Jurkat, Clone E6-1 (cell line): Measurements from ENCODE around the gene MTA3.
"Not testable (repeated sequence)": the region's sequence is repeated elsewhere in the genome, so short reads cannot be mapped to it uniquely, and the experiment has no call there.

Experiments used
- DNase-seq: peaks from one replicate; pipeline ENCODE4 v3.0.0-alpha.2; 2011; ENCODE audit warnings: low read depth, low spot score
- H3K4me3 ChIP-seq: 2 replicates; pipeline ENCODE4 v1.5.1; 2011; ENCODE audit warnings: mild to moderate bottlenecking, low read length, control low read depth, moderate library complexity

MTA3 gene

GRCh38 chr2:42602218-42602875 is 33.9 kb downstream of the MTA3 start:
- no peak for DNase-seq
- H3K4me3 ChIP-seq: no peak overlapping the region

GRCh38 chr2:42602876-42603219 is 34.4 kb downstream of the MTA3 start:
- no peak overlapping the region for H3K4me3 ChIP-seq
- no peak for DNase-seq

GRCh38 chr2:42604341-42604867 is 36.0 kb downstream of the MTA3 start:
- DNase-seq, H3K4me3 ChIP-seq: not testable (repeated sequence)

- not testable (repeated sequence) for DNase-seq, H3K4me3 ChIP-seq
These were observed 37.7 kb downstream of the MTA3 start for GRCh38 chr2:42606166-42606565.

GRCh38 chr2:42607101-42607637 is 38.7 kb downstream of the MTA3 start:
- H3K4me3 ChIP-seq: no peak overlapping the region
- no peak for DNase-seq

GRCh38 chr2:42613281-42614064 is 45.0 kb downstream of the MTA3 start:
- no peak overlapping the region for H3K4me3 ChIP-seq
- DNase-seq: no peak

- no peak overlapping the region for H3K4me3 ChIP-seq
- no peak for DNase-seq
These were observed 46.4 kb downstream of the MTA3 start for GRCh38 chr2:42614838-42615237.

- no peak overlapping the region for H3K4me3 ChIP-seq
- DNase-seq: no peak
These were observed 49.7 kb downstream of the MTA3 start for GRCh38 chr2:42618116-42618515.

GRCh38 chr2:42618972-42619371 is 50.5 kb downstream of the MTA3 start:
- no peak for DNase-seq

GRCh38 chr2:42621626-42622025 is 53.2 kb downstream of the MTA3 start:
- not testable (repeated sequence) for DNase-seq, H3K4me3 ChIP-seq

More at GRCh38 chr2:42618972-42619371, 50.5 kb downstream of the MTA3 start:
- H3K4me3 ChIP-seq: no peak overlapping the region

- no peak for DNase-seq
- H3K4me3 ChIP-seq: no peak overlapping the region
These were observed 54.7 kb downstream of the MTA3 start for GRCh38 chr2:42622943-42623676.

GRCh38 chr2:42624047-42624446 is 55.6 kb downstream of the MTA3 start:
- no peak overlapping the region for H3K4me3 ChIP-seq
- DNase-seq: no peak

- H3K4me3 ChIP-seq, DNase-seq: not testable (repeated sequence)
These were observed 59.6 kb downstream of the MTA3 start for GRCh38 chr2:42628024-42628423.

GRCh38 chr2:42636934-42637333 is 68.5 kb downstream of the MTA3 start:
- DNase-seq: no peak
- no peak overlapping the region for H3K4me3 ChIP-seq

- peak overlapping the region; percentile 33 for H3K4me3 ChIP-seq
- no peak for DNase-seq
These were observed 69.8 kb downstream of the MTA3 start for GRCh38 chr2:42638080-42638784.

- DNase-seq: no peak
- H3K4me3 ChIP-seq: peak overlapping the region; percentile 33
These were observed 71.1 kb downstream of the MTA3 start for GRCh38 chr2:42639340-42640077.

- DNase-seq: no peak
- no peak overlapping the region for H3K4me3 ChIP-seq
These were observed 71.8 kb downstream of the MTA3 start for GRCh38 chr2:42640261-42640660.

GRCh38 chr2:42642371-42642770 is 73.9 kb downstream of the MTA3 start:
- DNase-seq, H3K4me3 ChIP-seq: not testable (repeated sequence)
